Endothelial cell of umbilical vein (primary cell): ENCODE results near the gene CDK15. TPM values are rescaled to one million over a fixed set of nuclear protein-coding genes. Genes with fewer than 3 reads are reported as not detected.
A peak's percentile ranks its signal among the peaks of the same experiment; 100 is the strongest.

ENCODE experiments used
- Bru-seq: library from RNA; stranded (reverse); fragments of 400-500 nt; gene quantifications from one replicate; lab custom pipeline; 2021; lab: Mats Ljungman, UMichigan
- BruChase-seq, 2 experiments: library from RNA; stranded (reverse); fragments of 400-500 nt; gene quantifications; one replicate each; lab custom pipeline; 2021; lab: Mats Ljungman, UMichigan
- BruUV-seq: library from RNA; stranded (reverse); fragments of 400-500 nt; replicated peaks from 2 replicates; lab custom pipeline; 2021; lab: Mats Ljungman, UMichigan
- CTCF ChIA-PET: fragments of 300-600, 350-600 bp; sonication (Branson Sonifier 250); formaldehyde crosslinking; loops from one replicate; lab custom pipeline; 2021; ENCODE audit warnings: antibody characterized with exemption, inconsistent platforms; lab: Charles Lee
- POLR2A ChIA-PET: fragments of 300-600, 350-600 bp; sonication (Branson Sonifier 250); formaldehyde crosslinking; loops from one replicate; lab custom pipeline; 2021; ENCODE audit warnings: antibody characterized with exemption, inconsistent platforms; lab: Charles Lee
- DNase-seq: peaks from one replicate; pipeline ENCODE4 v3.0.0-alpha.2; 2011; ENCODE audit warnings: low read depth, low spot score
- FAIRE-seq: peaks from 2 replicates; lab custom pipeline; 2011; peaks lifted over from hg19 to GRCh38; lab: Jason Lieb, UNC
- H2AFZ ChIP-seq: 2 replicates; pipeline ENCODE4 v1.6.0; 2012; ENCODE audit warnings: low read depth, low read length, control low read depth, inconsistent platforms
- H3K27ac ChIP-seq: 2 replicates; pipeline ENCODE4 v1.5.1; 2011; ENCODE audit warnings: low read depth, mild to moderate bottlenecking, control low read depth, low read length, moderate library complexity; ENCODE audit not compliant: insufficient read depth
- H3K27me3 ChIP-seq, 2 experiments: 2 replicates each; pipeline versions ENCODE4 v1.6.0 to v1.6.1; 2011; ENCODE audit warnings: low read length in 2 of 2, mixed read lengths in 1 of 2; ENCODE audit not compliant: control insufficient read depth in 2 of 2, insufficient read depth in 2 of 2
- H3K36me3 ChIP-seq, 2 experiments: 2 replicates in 1 of 2; 3 replicates in 1 of 2; pipeline ENCODE4 v1.5.1; 2011; ENCODE audit warnings: low read length in 2 of 2, mild to moderate bottlenecking in 1 of 2, moderate library complexity in 1 of 2; ENCODE audit not compliant: control insufficient read depth in 2 of 2, insufficient read depth in 2 of 2; ENCODE audit errors: extremely low read depth in 1 of 2
- H3K4me1 ChIP-seq: 3 replicates; pipeline ENCODE4 v1.5.1; 2011; ENCODE audit warnings: mild to moderate bottlenecking, low read length; ENCODE audit not compliant: control insufficient read depth, insufficient read depth; ENCODE audit errors: extremely low read depth
- H3K4me2 ChIP-seq: 2 replicates; pipeline ENCODE4 v1.6.1; 2011; ENCODE audit warnings: low read length, control low read depth, mixed read lengths; ENCODE audit not compliant: insufficient read depth
- H3K4me3 ChIP-seq, 3 experiments: fragments of 200-600 bp in 1 of 3; sonication (generic), shearing (Covaris generic) in 1 of 3; replicated peaks in 1 of 3; 2 replicates each; pipeline ENCODE4 v1.5.1; 2011 to 2016; ENCODE audit warnings: control low read depth in 3 of 3, low read length in 3 of 3, mild to moderate bottlenecking in 2 of 3, inconsistent platforms in 1 of 3, low read depth in 1 of 3, moderate library complexity in 1 of 3; ENCODE audit not compliant: insufficient read depth in 1 of 3
- H3K79me2 ChIP-seq: 2 replicates; pipeline ENCODE4 v1.6.0; 2012; ENCODE audit warnings: low read length, inconsistent platforms; ENCODE audit not compliant: control insufficient read depth, insufficient read depth
- H3K9ac ChIP-seq: replicated peaks from 2 replicates; pipeline ENCODE3; 2011; ENCODE audit warnings: low read length, control low read depth; ENCODE audit not compliant: insufficient read depth; ENCODE audit errors: extremely low read depth
- H3K9me1 ChIP-seq: replicated peaks from 3 replicates; pipeline ENCODE4 v1.6.0; 2011; ENCODE audit warnings: mild to moderate bottlenecking, low read length; ENCODE audit not compliant: control insufficient read depth, insufficient read depth; ENCODE audit errors: extremely low read depth
- H3K9me3 ChIP-seq: replicated peaks from 2 replicates; pipeline ENCODE4 v1.5.1; 2012; ENCODE audit warnings: low read length, inconsistent platforms; ENCODE audit not compliant: control insufficient read depth, insufficient read depth
- H4K20me1 ChIP-seq: replicated peaks from 2 replicates; pipeline ENCODE3; 2011; ENCODE audit warnings: mild to moderate bottlenecking, low read length; ENCODE audit not compliant: control insufficient read depth, insufficient read depth; ENCODE audit errors: extremely low read depth
- CTCF ChIP-seq, 2 donors: IDR thresholded peaks; 1 replicate in 1 of 2; 2 replicates in 1 of 2; pipeline ENCODE4 v1.5.1; 2011; ENCODE audit warnings: low read length in 2 of 2, mild to moderate bottlenecking in 2 of 2, moderate library complexity in 2 of 2, control low read depth in 1 of 2, inconsistent platforms in 1 of 2, low read depth in 1 of 2; ENCODE audit not compliant: insufficient read depth in 1 of 2; ENCODE audit errors: extremely low read depth in 1 of 2
- EZH2 ChIP-seq: IDR thresholded peaks from 2 replicates; pipeline ENCODE4 v1.6.1; 2012; ENCODE audit warnings: borderline replicate concordance, low read depth, mild to moderate bottlenecking, moderate library complexity, low read length, inconsistent platforms; ENCODE audit not compliant: severe bottlenecking
- GATA2 ChIP-seq: IDR thresholded peaks from 2 replicates; pipeline ENCODE4 v1.7.0; 2011; ENCODE audit warnings: low read depth, mild to moderate bottlenecking, moderate library complexity, mixed read lengths, low read length; ENCODE audit not compliant: insufficient read length, insufficient read depth
- MAX ChIP-seq: IDR thresholded peaks from 2 replicates; pipeline ENCODE4 v1.6.1; 2011; ENCODE audit not compliant: insufficient read depth, insufficient read length
- MYC ChIP-seq: IDR thresholded peaks from one replicate; pipeline ENCODE4 v1.6.1; 2011; ENCODE audit warnings: mild to moderate bottlenecking, low read depth, low read length
- dilution Hi-C: fragments of 300-500 bp; cut with MboI; formaldehyde crosslinking; loops from one replicate; pipeline ENCODE4 v1.15.0; 2019; ENCODE audit warnings: low sequenced_read_pairs; ENCODE audit not compliant: extremely low pct_ligation_motif_present
- intact Hi-C: fragments of 100-400 bp; cut with micrococcal nuclease; formaldehyde crosslinking; loops from one replicate; pipeline ENCODE4 v1.10.0; 2022
- long read RNA-seq: library from polyadenylated mRNA; stranded (forward); transcript quantifications from one replicate; pipeline ENCODE4 v2.0.0, GENCODE V29; 2021
- polyA minus RNA-seq, 3 experiments: library from RNA; depleted of rRNA, polyadenylated mRNA; stranded (reverse); fragments of >200 nt; gene quantifications; 1 replicate in 1 of 3; 2 replicates in 2 of 3; pipeline ENCODE4 v1.2.3, GENCODE V29; 2011
- polyA plus RNA-seq, 4 experiments: library from polyadenylated mRNA; depleted of rRNA in 3 of 4; stranded (reverse) in 3 of 4; unstranded in 1 of 4; fragments of >200 nt; gene quantifications; 2 replicates each; pipeline versions ENCODE4 v1.2.1 to v1.2.3, GENCODE V29; 2011 to 2012; ENCODE audit warnings: missing spikeins in 1 of 4
- total RNA-seq: library from RNA; stranded (reverse); gene quantifications from 2 replicates; pipeline ENCODE4 v1.2.3, GENCODE V29; 2021

CDK15 gene
- not detected in 2 replicates for total RNA-seq
- not detected in 2 replicates for polyA plus RNA-seq
- not detected in 2 replicates for polyA plus RNA-seq (2011; cell fraction: cytosol; rRNA removed)
- polyA plus RNA-seq (2011; cell fraction: nucleus; rRNA removed), result not detected in 2 replicates
- polyA plus RNA-seq (2012), result not detected in 2 replicates
- polyA minus RNA-seq, result not detected in 2 replicates
- not detected for polyA minus RNA-seq (2011; cell fraction: cytosol; rRNA and poly(A)+ RNA removed)
- polyA minus RNA-seq (2011; cell fraction: nucleus; rRNA and poly(A)+ RNA removed), result not detected in 2 replicates
- percentile 1 among the genes with signal in this experiment for Bru-seq, nascent RNA
- BruChase-seq, experiment 1, labeled RNA remaining after a 6-hour chase, result percentile 1 among the genes with signal in this experiment
- percentile 0 among the genes with signal in this experiment for BruChase-seq, experiment 2, labeled RNA remaining after a 2-hour chase
- long read RNA-seq, result 0 reads

GRCh38 chr2:201806442-201807170 lies at the start of gene CDK15:
Gene CDK15 (plus strand): TSS chr2:201806537. CDS start chr2:201806665, 128 bp downstream.
- no peak for TF ChIP-seq MAX
- no peak for TF ChIP-seq MYC
- no peak for TF ChIP-seq CTCF (IDR thresholded peaks at IDR 0.05; ENCODE audit: extremely low read depth in 1 of 2, insufficient read depth in 1 of 2, low read depth in 1 of 2, low read length in 2 of 2)
- TF ChIP-seq EZH2, result no peak
- TF ChIP-seq GATA2, result no peak
- Histone ChIP-seq H4K20me1 (no peaks in the 10 kb centered on the region), H3K4me2 (no peak within 1 kb of the TSS), H3K79me2 (no peaks in the 10 kb centered on the region), H3K27me3 (peaks cover 31 to 32% of the 10 kb centered on the region in 2 experiments), H3K36me3 (no peaks in the 10 kb centered on the region), H3K9ac (no peak within 1 kb of the TSS), H3K9me1 (no peaks in the 10 kb centered on the region), H3K4me1 (no peaks in the 10 kb centered on the region), H3K4me3 (no peak within 1 kb of the TSS), H3K27ac (no peak within 1 kb of the TSS), H3K9me3 (no peaks in the 10 kb centered on the region), H2AFZ (no peak within 1 kb of the TSS)
- intact Hi-C loops, result no loop called here
- DNase-seq (no peak), FAIRE-seq (no peak)
- ChIA-PET CTCF (interaction anchor here (0.7 to 1.0 kb wide), 2 partner anchors 8 to 26 kb away, joined by 3 read pairs; partner anchors contain the start of gene ALS2), POLR2A (no interaction called here)
- dilution Hi-C loops, result no loop called here
- no TSS peak for BruUV-seq
